GM21717 (cell line): ENCODE data around the gene CLIC3.

Experiments
- ATAC-seq: cut with Tn5 transposase; IDR thresholded peaks from one replicate; pipeline ENCODE4 v1.9.1; 2021; ENCODE audit warnings: mild to moderate bottlenecking, moderate library complexity; ENCODE audit not compliant: unreplicated experiment

Gene CLIC3

GRCh38 chr9:137001857-137002645 is 5.7 kb upstream of the CLIC3 start:
- ATAC-seq, result no peak

GRCh38 chr9:137000177-137000930 is 4.0 kb upstream of the CLIC3 start:
- ATAC-seq, result peak; percentile 50

- ATAC-seq, result no peak
These were observed 1.5 kb upstream of the CLIC3 start for GRCh38 chr9:136997830-136998234.

- ATAC-seq, result no peak
These were observed 1.0 kb upstream of the CLIC3 start for GRCh38 chr9:136997371-136997770.

GRCh38 chr9:136995772-136996311 is 526 bp downstream of the CLIC3 start:
- ATAC-seq, result no peak

- ATAC-seq, result no peak
These were observed 1.0 kb downstream of the CLIC3 start for GRCh38 chr9:136995362-136995761.

- no peak for ATAC-seq
These were observed 1.5 kb downstream of the CLIC3 start for GRCh38 chr9:136994888-136995230.

GRCh38 chr9:136994180-136994887 is 2.0 kb downstream of the CLIC3 start:
- no peak for ATAC-seq

- peak; percentile 3 for ATAC-seq
These were observed 3.5 kb downstream of the CLIC3 start for GRCh38 chr9:136992819-136993369.

- peak; percentile 70 for ATAC-seq
These were observed 4.2 kb downstream of the CLIC3 start, which contains the start of gene PAXX for GRCh38 chr9:136991993-136992818. PAXX (plus strand) TSS chr9:136992422; CDS start chr9:136992444, 22 bp downstream.

GRCh38 chr9:136990242-136990911 is 6.0 kb downstream of the CLIC3 start:
- no peak for ATAC-seq

- ATAC-seq, result no peak
These were observed 7.5 kb downstream of the CLIC3 start for GRCh38 chr9:136988872-136989271.

GRCh38 chr9:136985853-136986252 is 10.5 kb downstream of the CLIC3 start:
- ATAC-seq, result no peak

GRCh38 chr9:136985027-136985602 is 11.3 kb downstream of the CLIC3 start:
- no peak for ATAC-seq

GRCh38 chr9:136984464-136985026 is 11.8 kb downstream of the CLIC3 start:
- ATAC-seq, result no peak

- ATAC-seq, result no peak
These were observed 12.6 kb downstream of the CLIC3 start for GRCh38 chr9:136983656-136984314.

- no peak for ATAC-seq
These were observed 13.2 kb downstream of the CLIC3 start for GRCh38 chr9:136983167-136983566.
